A673 (cell line): ENCODE results near the gene CAMKK1. TPM values are rescaled to one million over a fixed set of nuclear protein-coding genes. Genes with fewer than 3 reads are reported as not detected.

Experiments
- BruUV-seq: library from RNA; stranded (reverse); fragments of 400-500 nt; replicated peaks from 2 replicates; lab custom pipeline; 2021; lab: Mats Ljungman, UMichigan
- CTCF ChIA-PET: fragments of 300-600 bp; sonication (Branson Sonifier 250); formaldehyde crosslinking; loops from one replicate; lab custom pipeline; 2022; ENCODE audit warnings: antibody characterized with exemption; lab: Charles Lee
- POLR2A ChIA-PET: fragments of 300-600 bp; sonication (Branson Sonifier 250); formaldehyde crosslinking; loops from one replicate; lab custom pipeline; 2022; ENCODE audit warnings: antibody characterized with exemption; ENCODE audit not compliant: low non-redundant PET; lab: Charles Lee
- DNase-seq: peaks from one replicate; pipeline ENCODE4 v3.0.0-alpha.2; 2015; ENCODE audit warnings: low spot score
- H3K27ac ChIP-seq: fragments of 200-600 bp; sonication (generic); 2 replicates; pipeline ENCODE4 v1.5.1; 2016; ENCODE audit warnings: mixed run types, low read depth, mild to moderate bottlenecking, mixed read lengths, antibody characterized with exemption, low read length; ENCODE audit not compliant: poor library complexity, severe bottlenecking
- H3K27me3 ChIP-seq: fragments of 200-600 bp; sonication (generic); replicated peaks from 2 replicates; pipeline ENCODE4 v1.6.1; 2017; ENCODE audit warnings: mixed run types, low read depth, mild to moderate bottlenecking, mixed read lengths, antibody characterized with exemption, low read length; ENCODE audit not compliant: insufficient read depth, poor library complexity
- H3K36me3 ChIP-seq: fragments of 200-600 bp; sonication (generic); 2 replicates; pipeline ENCODE4 v1.6.1; 2016; ENCODE audit warnings: mixed run types, mild to moderate bottlenecking, mixed read lengths, antibody characterized with exemption, low read length; ENCODE audit not compliant: insufficient read depth, poor library complexity, severe bottlenecking
- H3K4me1 ChIP-seq: fragments of 200-600 bp; sonication (generic); 2 replicates; pipeline ENCODE4 v1.6.1; 2017; ENCODE audit warnings: mixed run types, mild to moderate bottlenecking, mixed read lengths, antibody characterized with exemption, low read length; ENCODE audit not compliant: insufficient read depth, poor library complexity, severe bottlenecking
- H3K4me3 ChIP-seq: fragments of 200-600 bp; sonication (generic); 2 replicates; pipeline ENCODE4 v1.5.1; 2016; ENCODE audit warnings: low read depth, mixed run types, mild to moderate bottlenecking, mixed read lengths, low read length; ENCODE audit not compliant: poor library complexity, severe bottlenecking
- H3K9me3 ChIP-seq: fragments of 200-600 bp; sonication (generic); 2 replicates; pipeline ENCODE4 v1.6.1; 2016; ENCODE audit warnings: mixed run types, low read depth, mild to moderate bottlenecking, mixed read lengths, antibody characterized with exemption, low read length; ENCODE audit not compliant: poor library complexity, severe bottlenecking
- EZH2 ChIP-seq: fragments of 200-600 bp; sonication (generic); IDR thresholded peaks from 2 replicates; pipeline ENCODE4 v1.6.1; 2017; ENCODE audit warnings: borderline replicate concordance, low read depth, mild to moderate bottlenecking, mixed read lengths, antibody characterized with exemption, low read length; ENCODE audit not compliant: poor library complexity, severe bottlenecking
- intact Hi-C: fragments of 100-400 bp; cut with micrococcal nuclease; formaldehyde crosslinking; loops from one replicate; pipeline ENCODE4 v1.10.0; 2022; ENCODE audit not compliant: unreplicated experiment
- total RNA-seq: library from RNA; stranded (reverse); gene quantifications from 2 replicates; pipeline ENCODE4 v1.2.3, GENCODE V29; 2021
- TF ChIP-seq, protein P1 (sequence below): fragments of 300-800, 200-600 bp; sonication (generic); conservative IDR thresholded peaks from 2 replicates; pipeline ENCODE4 v1.5.1; 2017; ENCODE audit warnings: low read depth, mild to moderate bottlenecking, antibody characterized with exemption, low read length, moderate library complexity, mixed read lengths

Gene CAMKK1
- total RNA-seq, 1 experiment from 2014 or later, result 6.1 TPM

DNA sequence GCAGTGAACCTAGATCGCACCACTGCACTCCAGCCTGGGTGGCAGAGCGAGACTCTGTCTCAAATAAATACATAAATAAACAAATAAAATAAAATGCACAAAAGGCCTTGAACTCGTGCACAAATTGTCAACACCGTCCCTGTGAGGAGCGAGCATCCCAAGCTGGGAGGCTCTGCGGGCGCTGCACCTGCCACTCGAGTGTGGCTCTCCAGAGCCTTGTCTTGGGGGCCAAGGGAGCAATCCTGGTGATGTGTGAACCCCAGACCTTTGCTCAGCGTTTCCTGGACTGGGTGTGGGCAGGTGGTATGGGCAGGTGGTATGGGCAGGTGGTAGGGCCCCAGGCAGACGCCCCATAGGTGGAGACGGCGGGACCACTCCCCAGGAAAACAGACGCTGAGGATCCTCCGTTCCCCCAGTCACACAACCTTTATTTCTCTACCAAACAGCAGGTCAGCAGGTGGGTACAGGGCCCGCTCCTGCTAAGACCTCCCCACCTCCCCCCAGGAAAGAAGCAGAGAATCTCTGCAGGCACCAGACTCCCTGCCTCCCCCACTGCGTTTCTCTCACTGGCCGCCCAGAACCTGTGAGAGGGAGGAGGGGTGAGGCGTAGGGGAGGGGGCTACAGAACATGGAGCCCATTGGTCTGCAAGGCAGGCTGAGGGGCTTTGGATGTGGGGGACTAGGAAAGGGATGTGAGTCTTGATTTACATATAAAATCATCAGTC, 30.8 kb upstream of the CAMKK1 start:
- no TSS peak for BruUV-seq
- no peak for TF ChIP-seq EZH2
- TF ChIP-seq, protein P1, sequence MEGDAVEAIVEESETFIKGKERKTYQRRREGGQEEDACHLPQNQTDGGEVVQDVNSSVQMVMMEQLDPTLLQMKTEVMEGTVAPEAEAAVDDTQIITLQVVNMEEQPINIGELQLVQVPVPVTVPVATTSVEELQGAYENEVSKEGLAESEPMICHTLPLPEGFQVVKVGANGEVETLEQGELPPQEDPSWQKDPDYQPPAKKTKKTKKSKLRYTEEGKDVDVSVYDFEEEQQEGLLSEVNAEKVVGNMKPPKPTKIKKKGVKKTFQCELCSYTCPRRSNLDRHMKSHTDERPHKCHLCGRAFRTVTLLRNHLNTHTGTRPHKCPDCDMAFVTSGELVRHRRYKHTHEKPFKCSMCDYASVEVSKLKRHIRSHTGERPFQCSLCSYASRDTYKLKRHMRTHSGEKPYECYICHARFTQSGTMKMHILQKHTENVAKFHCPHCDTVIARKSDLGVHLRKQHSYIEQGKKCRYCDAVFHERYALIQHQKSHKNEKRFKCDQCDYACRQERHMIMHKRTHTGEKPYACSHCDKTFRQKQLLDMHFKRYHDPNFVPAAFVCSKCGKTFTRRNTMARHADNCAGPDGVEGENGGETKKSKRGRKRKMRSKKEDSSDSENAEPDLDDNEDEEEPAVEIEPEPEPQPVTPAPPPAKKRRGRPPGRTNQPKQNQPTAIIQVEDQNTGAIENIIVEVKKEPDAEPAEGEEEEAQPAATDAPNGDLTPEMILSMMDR, result no peak
- CTCF ChIA-PET, result no interaction called here

DNA sequence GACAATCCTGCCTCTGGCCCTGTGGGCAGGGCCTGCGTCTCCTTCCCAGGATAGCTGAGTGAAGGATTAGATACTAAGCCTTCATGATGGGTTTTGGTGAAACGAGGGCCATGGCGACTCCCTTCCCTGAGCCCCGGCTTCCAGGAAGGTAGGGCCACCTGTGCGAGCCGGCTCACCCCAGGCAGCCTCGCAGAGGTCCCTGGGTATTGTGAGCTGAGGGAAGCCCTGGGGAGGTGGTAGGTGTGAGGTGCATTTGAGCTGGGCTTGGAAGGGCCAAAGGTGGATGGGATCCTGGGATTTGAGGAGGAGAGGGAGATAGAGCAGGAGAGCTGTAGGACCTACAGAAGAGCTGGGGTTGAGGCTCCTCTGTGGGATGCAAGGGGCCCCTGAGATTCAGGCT, 29.9 kb upstream of the CAMKK1 start:
- no peaks in the 10 kb centered on the region for H3K27me3 ChIP-seq
- no peaks in the 10 kb centered on the region for H3K9me3 ChIP-seq
- H3K27ac ChIP-seq, result no peak overlapping the region
- intact Hi-C loops, result no loop called here
- no TSS peak for BruUV-seq
- DNase-seq, result no peak
- ChIA-PET POLR2A (no interaction called here), CTCF (no interaction called here)
- TF ChIP-seq, protein P1, result no peak
- no peak for TF ChIP-seq EZH2
- H3K4me3 ChIP-seq, result no peak overlapping the region
- H3K4me1 ChIP-seq, result no peaks in the 10 kb centered on the region
- no peaks in the 10 kb centered on the region for H3K36me3 ChIP-seq

More for the DNA sequence above, 30.8 kb upstream of the CAMKK1 start:
- Histone ChIP-seq H3K27me3 (no peaks in the 10 kb centered on the region), H3K9me3 (no peaks in the 10 kb centered on the region), H3K27ac (no peak overlapping the region), H3K4me1 (no peaks in the 10 kb centered on the region), H3K4me3 (no peak overlapping the region), H3K36me3 (no peaks in the 10 kb centered on the region)
- POLR2A ChIA-PET, result no interaction called here
- DNase-seq, result no peak
- intact Hi-C loops, result no loop called here

- CTCF ChIA-PET, result no interaction called here
- intact Hi-C loops, result no loop called here
- no peak overlapping the region for H3K27ac ChIP-seq
- no peak overlapping the region for H3K4me3 ChIP-seq
- H3K9me3 ChIP-seq, result no peaks in the 10 kb centered on the region
- POLR2A ChIA-PET, result no interaction called here
- no peak for DNase-seq
- H3K36me3 ChIP-seq, result no peaks in the 10 kb centered on the region
- no peaks in the 10 kb centered on the region for H3K27me3 ChIP-seq
- no peak for TF ChIP-seq EZH2
- TF ChIP-seq, protein P1, result no peak
- no TSS peak for BruUV-seq
- peaks cover 5% of the 10 kb centered on the region for H3K4me1 ChIP-seq
These were observed 28.9 kb upstream of the CAMKK1 start for GRCh38 chr17:3921502-3922319.
